ENCODE data around the gene THAP11. TPM values are rescaled to one million over a fixed set of nuclear protein-coding genes. Genes with fewer than 3 reads are reported as not detected.

THAP11 gene
- total RNA-seq, 1 donor from 2014 or later, result 26.1 TPM

DNA sequence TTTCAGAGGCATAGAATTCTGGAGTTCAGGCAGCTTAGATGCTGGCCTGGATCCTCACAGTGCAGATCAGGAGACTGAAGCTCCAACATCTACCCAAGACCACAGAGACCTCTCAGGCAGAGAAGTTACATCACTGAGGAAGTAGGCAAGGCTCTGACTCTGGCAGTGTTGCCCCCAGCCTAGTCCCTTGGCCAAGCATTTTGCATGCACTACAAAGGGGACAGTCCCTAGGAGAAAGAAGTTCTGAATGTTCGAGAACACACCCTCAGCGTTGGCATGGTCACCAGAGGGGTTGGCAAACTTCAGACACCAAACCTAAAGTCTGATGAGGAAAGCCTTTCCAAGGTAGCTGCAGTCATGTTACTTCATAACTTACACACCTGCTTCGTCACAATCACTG, 38.2 kb upstream of the THAP11 start:
- TF ChIP-seq, protein P1, sequence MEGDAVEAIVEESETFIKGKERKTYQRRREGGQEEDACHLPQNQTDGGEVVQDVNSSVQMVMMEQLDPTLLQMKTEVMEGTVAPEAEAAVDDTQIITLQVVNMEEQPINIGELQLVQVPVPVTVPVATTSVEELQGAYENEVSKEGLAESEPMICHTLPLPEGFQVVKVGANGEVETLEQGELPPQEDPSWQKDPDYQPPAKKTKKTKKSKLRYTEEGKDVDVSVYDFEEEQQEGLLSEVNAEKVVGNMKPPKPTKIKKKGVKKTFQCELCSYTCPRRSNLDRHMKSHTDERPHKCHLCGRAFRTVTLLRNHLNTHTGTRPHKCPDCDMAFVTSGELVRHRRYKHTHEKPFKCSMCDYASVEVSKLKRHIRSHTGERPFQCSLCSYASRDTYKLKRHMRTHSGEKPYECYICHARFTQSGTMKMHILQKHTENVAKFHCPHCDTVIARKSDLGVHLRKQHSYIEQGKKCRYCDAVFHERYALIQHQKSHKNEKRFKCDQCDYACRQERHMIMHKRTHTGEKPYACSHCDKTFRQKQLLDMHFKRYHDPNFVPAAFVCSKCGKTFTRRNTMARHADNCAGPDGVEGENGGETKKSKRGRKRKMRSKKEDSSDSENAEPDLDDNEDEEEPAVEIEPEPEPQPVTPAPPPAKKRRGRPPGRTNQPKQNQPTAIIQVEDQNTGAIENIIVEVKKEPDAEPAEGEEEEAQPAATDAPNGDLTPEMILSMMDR (IDR thresholded peaks at IDR 0.05), result no peak
- H3K4me1 ChIP-seq, result peaks cover 35% of the 10 kb centered on the region

DNA sequence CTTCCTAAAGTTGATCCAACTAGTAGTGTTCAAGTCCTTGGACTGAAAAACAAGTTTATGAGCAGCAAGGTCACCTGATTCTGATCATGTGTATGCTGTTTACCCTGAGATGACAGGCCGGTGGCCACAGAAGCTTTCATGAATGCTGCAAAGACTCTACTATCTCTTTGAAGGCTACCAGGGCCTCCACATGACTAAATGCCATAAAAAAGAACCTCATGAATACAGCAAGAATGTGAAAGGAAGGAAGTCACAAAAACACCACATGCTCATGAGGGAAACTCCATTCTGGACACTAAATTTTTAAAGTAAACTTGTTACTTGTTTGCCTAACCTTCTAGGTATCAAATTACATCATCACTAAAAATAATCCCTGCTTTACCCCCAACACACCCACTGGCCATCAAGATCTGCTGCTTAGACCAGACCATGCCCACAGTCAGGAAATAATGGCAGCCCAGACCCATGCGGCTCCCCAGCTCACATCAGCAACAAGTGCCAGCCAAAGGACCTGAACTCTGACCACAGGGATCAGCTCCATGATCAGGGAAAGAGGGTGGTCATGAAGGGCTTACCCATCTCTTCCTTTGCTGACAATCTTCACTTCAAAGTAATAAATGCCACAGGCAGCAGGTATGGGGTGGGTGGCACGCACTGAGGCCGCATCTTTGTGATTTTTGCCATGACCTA, 37.1 kb upstream of the THAP11 start:
- DNase-seq (no peak), ATAC-seq (no peak)
- intact Hi-C loops (cut with DNase I), result no loop called here
- Histone ChIP-seq H3K36me3 (peaks cover 30% of the 10 kb centered on the region), H3K9me3 (no peaks in the 10 kb centered on the region), H3K4me1 (peaks cover 34% of the 10 kb centered on the region), H3K4me3 (peak overlapping the region; percentile 89), H3K27ac (peak overlapping the region; percentile 84), H3K27me3 (ENCODE audit: low read depth) (no peaks in the 10 kb centered on the region)
- TF ChIP-seq, protein P1 (IDR thresholded peaks at IDR 0.05), result no peak

More for the DNA sequence above, 38.2 kb upstream of the THAP11 start:
- H3K36me3 ChIP-seq, result peaks cover 35% of the 10 kb centered on the region
- H3K4me3 ChIP-seq, result no peak overlapping the region
- intact Hi-C loops (cut with DNase I), result no loop called here
- no peaks in the 10 kb centered on the region for H3K9me3 ChIP-seq
- DNase-seq, result no peak
- no peak for ATAC-seq
- H3K27ac ChIP-seq, result no peak overlapping the region
- no peaks in the 10 kb centered on the region for H3K27me3 ChIP-seq (ENCODE audit: low read depth)

DNA sequence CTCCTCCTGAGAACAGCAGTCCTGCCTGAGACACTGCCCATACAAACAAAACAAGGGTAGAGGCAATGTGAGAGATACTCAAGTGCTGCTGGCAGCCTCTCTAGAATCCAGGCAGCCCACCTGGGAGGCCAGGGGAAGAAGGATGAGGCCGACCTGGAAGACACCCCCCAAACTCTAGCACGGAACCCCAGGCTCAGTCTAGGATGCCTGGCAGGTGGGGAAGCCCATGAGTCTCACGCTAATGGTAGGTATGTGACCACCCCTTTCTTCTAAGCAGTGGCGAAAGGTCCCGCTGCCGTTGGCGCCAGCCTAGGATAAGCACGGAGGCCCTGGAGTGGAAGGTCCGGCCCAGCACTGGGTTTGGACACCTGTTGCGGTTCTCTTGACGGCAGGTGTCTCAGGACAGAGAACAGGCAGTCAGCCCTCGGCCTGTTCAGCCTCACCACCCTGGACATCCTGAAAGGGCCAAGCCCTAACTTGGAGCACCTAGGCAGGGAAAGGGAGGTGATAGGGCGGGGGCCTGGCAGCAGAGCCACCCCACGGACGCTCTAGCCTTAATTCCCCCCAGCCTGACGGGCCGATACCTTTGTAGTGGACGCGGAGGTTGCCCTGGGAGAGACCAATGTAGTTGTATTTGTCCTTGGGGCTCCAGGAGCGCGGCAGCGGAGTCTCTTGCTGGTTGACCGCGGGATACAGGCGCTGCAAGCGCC, 36.2 kb upstream of the THAP11 start:
- DNase-seq (peak; percentile 57), ATAC-seq (peak; percentile 5 to 38)
- TF ChIP-seq, protein P1 (IDR thresholded peaks at IDR 0.05), result no peak
- H3K27ac ChIP-seq, result peak overlapping the region; percentile 84
- intact Hi-C loops (cut with DNase I), result no loop called here
- H3K9me3 ChIP-seq, result no peaks in the 10 kb centered on the region
- peaks cover 25% of the 10 kb centered on the region for H3K4me1 ChIP-seq
- H3K36me3 ChIP-seq, result peaks cover 22% of the 10 kb centered on the region
- no peaks in the 10 kb centered on the region for H3K27me3 ChIP-seq (ENCODE audit: low read depth)
- H3K4me3 ChIP-seq, result peak overlapping the region; percentile 89

DNA sequence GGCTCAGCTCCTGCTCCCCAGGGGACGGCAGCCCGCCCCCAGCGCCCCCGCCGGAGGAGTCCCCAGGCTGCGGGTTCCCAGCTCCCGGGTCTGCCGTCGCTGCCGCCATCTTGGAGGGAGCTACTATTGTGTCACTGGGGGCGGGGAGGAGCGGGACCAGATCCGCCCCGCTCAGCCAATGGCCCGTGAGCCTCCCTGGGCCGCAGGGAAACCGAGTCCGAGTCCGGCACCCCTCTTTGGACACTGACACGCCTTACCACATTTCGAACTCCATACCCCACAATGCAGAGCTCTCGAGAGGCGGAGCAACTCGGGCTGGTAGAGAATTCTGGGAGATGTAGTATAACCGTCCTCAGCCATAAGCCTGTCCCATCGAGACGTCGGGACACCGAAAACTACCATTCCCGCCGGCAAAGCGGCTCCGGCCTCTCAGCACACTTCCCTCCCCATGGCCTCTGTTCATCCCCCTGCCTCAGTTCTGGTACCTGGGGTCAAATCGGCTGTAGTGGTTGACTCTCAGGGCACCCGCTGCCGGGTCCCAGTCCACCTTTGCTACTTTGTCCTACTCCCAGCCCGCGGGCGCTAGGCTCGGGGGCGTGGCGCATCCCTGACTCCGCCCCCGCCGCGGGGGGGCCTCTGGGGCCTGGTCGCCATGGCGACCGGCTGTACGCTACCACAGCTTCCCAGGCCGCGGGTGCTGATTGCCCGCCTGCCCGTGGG, 35.5 kb upstream of the THAP11 start, which contains the start of the genes RANBP10 and TSNAXIP1:
Gene RANBP10, minus strand, starts transcription at position 133 of the 720 bp plus-strand sequence. Its CDS starts 24 bp downstream, at position 109.
Gene TSNAXIP1, plus strand, starts transcription at position 462 of the 720 bp plus-strand sequence. CDS start 261 bp downstream, outside the sequence.
- H3K36me3 ChIP-seq, result peaks cover 22% of the 10 kb centered on the region
- H3K9me3 ChIP-seq, result no peaks in the 10 kb centered on the region
- DNase-seq (peak; percentile 97), ATAC-seq (peak; percentile 97 to 98)
- TF ChIP-seq, protein P1 (IDR thresholded peaks at IDR 0.05), result no peak
- intact Hi-C loops (cut with DNase I), result no loop called here
- H3K27me3 ChIP-seq (ENCODE audit: low read depth), result no peaks in the 10 kb centered on the region
- H3K27ac ChIP-seq, result peak within 1 kb of the TSS; percentile 84
- peak within 1 kb of the TSS; percentile 89 for H3K4me3 ChIP-seq
- peaks cover 24% of the 10 kb centered on the region for H3K4me1 ChIP-seq

DNA sequence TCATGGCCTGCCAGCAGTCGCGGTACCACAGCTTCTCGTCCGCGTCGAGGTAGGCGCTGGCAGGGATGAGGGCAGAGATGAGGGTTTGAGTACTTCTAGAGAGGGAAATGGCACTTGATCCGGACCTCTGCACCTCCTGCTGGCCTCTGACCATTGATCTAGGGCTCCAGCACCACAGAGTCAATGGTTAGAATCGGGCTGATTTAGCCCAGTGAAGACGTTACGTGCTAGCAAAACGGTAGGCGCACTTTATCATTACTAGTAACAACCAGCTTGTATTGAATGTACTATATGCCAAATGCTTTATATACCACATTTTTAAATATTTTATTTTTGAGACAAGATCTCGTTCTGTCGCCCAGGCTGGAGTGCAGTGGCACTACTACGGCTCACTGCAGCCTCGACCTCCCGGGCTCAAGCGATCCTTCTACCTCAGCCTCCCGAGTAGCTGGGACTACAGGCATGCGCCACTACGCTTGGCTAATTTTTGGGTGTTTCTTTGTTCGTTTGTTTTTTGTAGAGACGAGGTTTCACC, 34.9 kb upstream of the THAP11 start:
- Histone ChIP-seq H3K9me3 (no peaks in the 10 kb centered on the region), H3K4me1 (peaks cover 24% of the 10 kb centered on the region), H3K36me3 (peaks cover 18% of the 10 kb centered on the region), H3K27ac (peak overlapping the region; percentile 84), H3K4me3 (peak overlapping the region; percentile 89), H3K27me3 (ENCODE audit: low read depth) (no peaks in the 10 kb centered on the region)
- no peak for DNase-seq
- TF ChIP-seq, protein P1 (IDR thresholded peaks at IDR 0.05), result no peak
- intact Hi-C loops (cut with DNase I), result no loop called here
- no peak for ATAC-seq
